Testis (tissue), 2 donors: ENCODE measurements around the gene ECHDC3.

Source experiments
- CTCF ChIP-seq, 3 experiments: fragments of 450-650 bp in 2 of 3; fragments of 200-600 bp in 1 of 3; sonication (generic) in 1 of 3; IDR thresholded peaks; one replicate each; pipeline ENCODE4 v1.5.1; 2016 to 2019; ENCODE audit warnings: antibody characterized with exemption in 3 of 3, mild to moderate bottlenecking in 2 of 3, moderate library complexity in 1 of 3
- POLR2A ChIP-seq: fragments of 450-650 bp; IDR thresholded peaks from one replicate; pipeline ENCODE4 v1.6.1; 2017; ENCODE audit warnings: antibody characterized with exemption, mild to moderate bottlenecking, moderate library complexity

GRCh38 chr10:11728353-11728752 lies 13.8 kb upstream of the ECHDC3 start:
- no peak for TF ChIP-seq CTCF (IDR thresholded peaks at IDR 0.05)
- no peak for TF ChIP-seq POLR2A
